GM18861 (cell line): Measurements from ENCODE around the gene SNX9.
"Not testable (repeated sequence)": the region's sequence is repeated elsewhere in the genome, so short reads cannot be mapped to it uniquely, and the experiment has no call there.

Source experiments
- ATAC-seq: cut with Tn5 transposase; IDR thresholded peaks from one replicate; pipeline ENCODE4 v1.9.1; 2021; ENCODE audit not compliant: unreplicated experiment

The SNX9 gene

DNA sequence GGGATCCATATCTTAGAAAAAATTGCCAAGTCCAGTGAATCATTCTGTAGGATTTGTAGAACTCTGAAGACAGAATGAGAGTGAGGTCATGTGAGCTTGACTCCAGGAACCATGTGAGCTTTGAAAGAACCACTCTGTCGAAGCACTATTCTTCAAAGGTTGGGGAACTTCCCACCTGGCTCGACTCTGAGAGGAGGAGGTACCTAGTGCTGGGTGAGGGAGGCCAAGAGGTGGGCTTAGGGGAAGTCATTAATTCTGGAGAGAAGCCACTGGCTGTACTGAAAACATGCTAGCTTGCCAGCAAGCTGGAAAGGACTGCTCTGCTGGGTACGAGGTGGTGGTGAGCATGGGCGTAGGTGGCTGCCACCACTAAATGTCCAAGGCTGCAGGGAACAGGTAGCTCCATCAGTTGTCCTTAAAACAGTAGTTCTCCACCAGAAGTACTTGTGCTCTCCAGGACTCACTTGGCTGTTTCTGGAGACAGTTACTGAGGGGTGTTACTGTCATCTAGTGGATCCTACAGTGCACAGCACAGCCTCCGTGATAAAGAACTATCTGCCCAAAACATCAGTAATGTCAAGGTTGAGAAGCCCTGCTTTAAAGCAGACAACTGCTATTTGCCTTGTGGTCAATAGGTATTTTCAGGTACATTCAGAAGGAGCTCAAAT lies 124.0 kb downstream of the SNX9 start:
- no peak for ATAC-seq

DNA sequence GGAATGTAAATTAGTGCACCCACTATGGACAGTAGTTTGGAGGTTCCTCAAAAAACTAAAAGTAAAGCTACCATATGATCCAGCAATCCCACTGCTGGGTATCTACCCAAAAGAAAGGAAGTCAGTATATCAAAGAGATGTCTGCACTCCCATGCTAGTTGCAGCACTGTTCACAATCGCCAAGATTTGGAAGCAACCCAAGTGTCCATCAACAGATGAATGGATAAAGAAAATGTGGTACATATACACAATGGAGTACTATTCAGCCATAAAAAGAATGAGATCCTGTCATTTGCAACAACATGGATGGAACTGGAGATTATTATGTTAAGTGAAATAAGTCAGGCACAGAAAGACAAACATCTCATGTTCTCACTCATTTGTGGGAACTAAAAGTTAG lies 127.9 kb downstream of the SNX9 start:
- ATAC-seq, result not testable (repeated sequence)

DNA sequence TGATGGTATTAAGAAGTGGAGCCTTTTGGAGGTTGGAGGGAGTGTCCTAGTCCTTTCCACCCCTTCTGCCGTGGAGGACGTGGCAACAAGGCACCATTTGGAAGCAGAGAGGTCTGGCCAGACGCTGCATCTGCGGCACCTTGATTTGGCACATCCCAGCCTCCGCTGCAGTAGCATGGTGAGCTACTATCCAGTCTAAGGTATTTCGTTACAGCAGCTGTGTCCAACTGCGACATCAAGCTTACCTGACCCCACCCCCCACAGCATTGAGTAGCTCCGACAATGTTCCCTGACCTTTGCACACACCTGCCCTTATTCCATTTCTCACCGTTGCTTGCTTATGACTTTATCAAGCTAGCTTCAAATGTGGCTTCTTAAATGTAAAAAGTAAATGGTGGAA lies 128.8 kb downstream of the SNX9 start:
- no peak for ATAC-seq

DNA sequence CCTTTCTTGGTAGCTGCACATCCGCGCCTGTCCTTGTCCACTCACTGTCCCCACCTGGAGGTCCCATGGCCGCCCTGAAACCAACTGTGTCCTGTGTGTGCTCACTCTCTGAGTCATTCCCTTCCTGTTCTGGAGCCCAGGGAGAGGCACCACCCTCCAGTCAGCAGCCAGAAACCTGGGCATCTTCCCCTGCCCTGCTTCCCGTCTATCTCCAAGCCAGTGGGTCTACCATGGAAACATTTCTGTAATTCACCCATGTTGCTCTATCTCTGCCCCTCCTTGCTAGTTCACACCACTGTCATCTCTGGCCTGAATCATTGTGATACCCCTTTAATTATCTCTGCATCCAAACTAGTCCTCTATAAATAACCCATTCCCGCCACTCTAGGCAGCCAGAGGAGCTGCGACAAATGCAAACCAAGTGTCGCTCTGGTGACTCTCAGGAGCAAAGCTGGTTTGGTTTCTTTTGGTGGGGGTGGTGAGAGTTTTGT lies 129.9 kb downstream of the SNX9 start:
- no peak for ATAC-seq

DNA sequence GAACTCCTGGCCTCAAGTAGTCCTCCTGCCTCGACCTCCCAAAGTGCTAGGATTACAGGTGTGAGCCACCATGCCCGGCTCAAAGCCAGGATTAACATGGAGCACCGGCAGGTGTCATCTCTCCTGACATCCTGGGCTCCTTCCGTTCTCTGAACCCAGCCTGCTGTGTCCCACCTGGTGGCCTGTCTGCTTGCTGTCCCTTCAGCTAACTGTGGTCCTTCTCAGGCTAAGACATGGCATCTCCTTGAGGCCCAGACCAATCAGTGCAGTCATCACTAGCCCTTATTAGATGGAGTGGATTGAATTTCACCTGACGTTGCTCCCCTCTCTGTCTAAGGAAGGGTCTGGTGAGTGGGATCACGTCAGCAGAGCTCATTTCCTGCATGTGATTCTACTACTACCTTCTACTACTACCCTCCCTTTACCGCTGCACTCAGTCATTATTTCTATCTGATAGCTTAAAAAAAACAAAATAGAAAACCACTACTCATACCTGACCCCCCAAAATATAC lies 130.6 kb downstream of the SNX9 start:
- ATAC-seq, result no peak

DNA sequence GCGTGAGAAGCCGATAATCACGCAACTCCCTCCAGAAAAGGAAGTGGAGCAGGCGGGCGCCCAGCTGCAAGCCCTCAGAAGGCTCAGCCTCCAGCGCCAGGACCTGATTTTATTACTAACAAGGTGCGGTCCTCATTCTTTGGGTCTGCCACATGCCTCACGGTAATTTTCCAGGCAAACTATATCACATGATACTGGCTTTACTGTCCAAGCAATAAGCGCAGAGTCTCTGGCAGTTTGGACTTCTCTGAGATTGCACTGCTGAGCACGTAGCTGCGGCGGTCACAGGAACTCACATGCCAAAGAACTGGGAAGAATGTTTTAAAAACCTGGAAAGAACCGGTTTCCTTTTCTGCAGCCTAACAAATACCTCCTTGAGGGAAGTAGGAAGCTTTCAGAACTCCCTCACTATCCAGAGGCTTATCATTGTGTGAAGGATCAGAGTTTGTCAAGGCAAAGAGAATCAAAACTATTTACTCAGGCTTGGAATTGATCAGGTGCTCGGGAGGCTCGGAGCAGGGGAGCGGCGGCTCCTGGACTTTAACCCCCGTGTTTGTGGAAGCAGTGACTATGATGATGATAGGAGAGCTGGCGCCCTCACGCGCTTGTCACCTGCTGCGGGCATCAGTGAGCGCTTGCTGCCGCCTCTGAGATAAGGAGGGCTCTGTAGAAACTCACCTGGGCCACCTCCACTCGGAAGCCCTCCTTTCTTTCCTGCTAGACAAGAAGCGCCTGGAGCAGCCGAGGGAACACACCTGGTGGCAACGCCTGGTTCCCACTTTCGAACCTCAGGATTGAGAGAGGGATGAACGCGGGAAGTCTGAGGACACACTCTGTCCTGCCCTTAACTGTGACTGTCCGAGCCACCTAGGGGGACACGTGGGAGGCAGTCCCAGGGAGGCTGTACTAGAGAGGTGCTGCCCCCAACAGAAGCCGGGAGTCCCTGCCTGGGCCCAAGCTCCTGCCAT lies 131.4 kb downstream of the SNX9 start:
- ATAC-seq, result no peak

DNA sequence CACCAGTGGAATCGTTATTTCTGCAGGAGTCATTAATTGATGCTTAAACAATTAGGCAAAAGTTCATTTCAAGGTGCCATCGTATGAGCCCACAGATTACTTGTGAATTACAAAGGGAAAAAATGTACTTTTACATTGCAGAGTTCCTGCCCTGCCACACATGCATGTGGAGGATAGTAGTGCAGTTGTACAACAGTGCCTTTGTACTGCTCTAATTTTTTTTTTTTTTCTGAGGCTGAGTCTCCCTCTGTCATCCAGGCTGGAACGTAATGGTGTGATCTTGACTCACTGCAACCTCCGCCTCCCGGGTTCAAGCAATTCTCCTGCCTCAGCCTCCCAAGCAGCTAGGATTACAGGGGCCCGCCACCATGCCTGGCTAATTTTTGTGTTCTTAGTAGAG lies 132.6 kb downstream of the SNX9 start:
- no peak for ATAC-seq

DNA sequence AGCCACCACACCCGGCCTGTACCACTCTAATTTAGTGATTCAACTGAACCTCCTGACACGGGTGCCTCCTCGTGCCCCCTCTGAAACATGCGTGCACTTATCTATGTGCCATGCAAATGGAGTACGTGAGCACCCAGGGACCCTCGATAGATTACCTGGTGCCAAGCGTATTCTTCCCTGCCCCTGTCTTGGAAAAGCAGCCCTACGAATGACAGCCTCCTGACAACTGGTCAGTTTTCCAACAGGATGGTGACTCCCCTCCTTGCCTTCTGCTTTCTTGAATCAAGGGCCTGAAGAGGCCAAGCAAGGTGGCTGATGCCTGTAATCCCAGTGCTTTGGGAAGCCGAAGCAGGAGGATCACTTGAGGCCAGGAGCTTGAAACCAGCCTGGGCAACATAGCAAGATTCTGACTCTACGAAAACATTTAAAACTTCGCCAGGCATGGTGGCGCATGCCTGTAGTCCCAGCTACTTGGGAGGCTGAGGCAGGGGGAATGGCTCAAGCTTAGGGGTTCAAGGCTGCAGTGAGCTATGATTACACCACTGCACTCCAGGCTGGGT lies 133.2 kb downstream of the SNX9 start:
- no peak for ATAC-seq

DNA sequence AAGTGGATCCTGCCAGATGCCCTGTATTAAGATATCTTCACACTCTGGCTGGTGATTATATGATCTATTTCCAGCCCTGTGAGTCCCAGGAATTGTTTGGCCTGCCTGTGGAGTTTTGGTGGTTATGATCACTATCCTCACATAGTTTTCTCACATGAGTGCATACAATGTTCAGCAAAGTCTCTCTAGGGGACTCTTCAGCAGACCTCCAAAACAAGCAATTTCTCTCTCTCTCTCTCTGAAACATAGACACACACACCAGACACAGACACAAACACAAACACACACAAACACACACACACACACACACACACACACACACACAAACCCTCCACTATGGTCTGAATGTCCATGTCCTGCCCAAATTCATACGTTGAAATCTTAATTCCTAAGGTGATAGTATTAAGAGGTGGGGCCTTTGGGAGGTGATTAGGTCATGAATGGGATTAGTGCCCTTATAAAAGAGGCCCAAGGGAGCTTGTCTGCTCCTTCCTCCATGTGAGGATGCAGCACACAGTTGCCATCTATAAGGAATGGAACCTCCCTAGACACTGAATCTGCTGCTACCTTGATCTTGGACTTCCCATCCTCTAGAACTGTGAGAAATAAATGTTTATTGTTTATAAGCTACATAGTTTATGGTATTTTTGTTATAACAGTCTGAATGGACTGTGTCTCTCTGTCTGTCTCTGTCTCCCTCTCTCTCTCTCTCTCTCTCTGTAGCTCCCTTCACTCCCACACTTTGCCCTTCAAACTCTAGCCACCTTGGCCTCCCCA lies 136.6 kb downstream of the SNX9 start:
- no peak for ATAC-seq

DNA sequence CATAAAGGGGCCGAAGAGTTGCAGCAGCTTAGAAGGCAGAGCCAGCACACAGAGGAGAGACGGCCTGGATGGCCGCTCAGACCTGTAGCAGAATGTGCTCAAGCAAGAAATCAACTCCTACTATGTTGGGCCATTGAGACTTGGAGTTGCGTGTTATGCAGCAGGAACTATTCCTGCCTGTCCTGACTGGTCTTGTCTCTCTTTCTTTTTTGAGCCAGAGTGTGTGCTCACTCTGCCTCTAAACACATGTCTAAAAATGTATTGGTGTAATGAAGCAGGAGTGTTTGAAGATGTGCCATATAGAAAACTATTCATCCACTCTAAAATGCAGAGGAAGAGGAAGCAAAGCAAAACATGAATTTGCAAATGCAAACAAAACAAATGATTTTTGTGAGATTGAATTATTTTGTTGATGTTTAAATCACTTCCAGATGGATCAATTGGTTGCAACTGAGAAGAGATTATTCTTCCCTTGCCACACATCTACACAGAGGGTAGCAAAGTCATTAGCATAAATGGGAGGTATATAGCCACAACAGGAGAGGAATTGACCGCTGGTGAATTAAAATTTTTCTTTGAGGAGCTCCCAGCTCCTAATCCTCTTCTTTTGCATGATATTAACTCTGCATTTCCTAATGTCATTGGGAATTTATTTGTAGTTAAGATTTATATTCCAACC lies 138.2 kb downstream of the SNX9 start:
- ATAC-seq, result no peak

DNA sequence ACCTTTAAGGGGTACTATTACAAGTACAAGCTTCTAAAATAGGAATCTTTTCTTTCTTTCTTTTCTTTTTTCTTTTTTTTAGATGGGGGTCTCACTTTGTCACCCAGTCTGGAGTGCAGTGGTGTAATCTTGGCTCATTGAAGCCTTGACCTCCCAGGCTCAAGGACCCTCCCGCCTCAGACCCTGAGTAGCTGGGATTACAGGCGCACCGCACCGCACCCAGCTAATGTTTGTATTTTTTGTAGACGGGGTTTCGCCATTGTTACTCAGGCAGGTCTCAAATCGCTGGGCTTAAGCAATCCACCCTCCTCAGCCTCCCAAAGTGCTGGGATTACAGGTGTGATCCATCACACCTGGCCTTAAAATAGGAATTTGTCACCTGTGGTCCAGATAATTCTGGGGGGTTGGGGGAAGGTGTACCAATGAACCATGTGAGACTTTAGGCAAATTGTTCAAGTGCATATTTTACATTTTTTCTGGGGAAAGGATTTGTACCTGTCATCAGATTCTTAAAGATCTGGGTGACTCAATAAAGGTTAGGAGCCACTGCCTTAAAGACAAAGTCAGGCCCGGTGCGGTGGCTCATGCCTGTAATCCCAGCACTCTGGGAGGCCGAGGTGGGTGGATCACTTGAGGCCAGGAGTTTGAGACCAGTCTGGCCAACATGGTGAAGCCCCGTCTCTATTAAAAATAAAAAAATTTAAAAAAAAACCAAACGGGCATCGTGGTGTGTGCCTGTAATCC lies 139.0 kb downstream of the SNX9 start:
- ATAC-seq, result no peak

DNA sequence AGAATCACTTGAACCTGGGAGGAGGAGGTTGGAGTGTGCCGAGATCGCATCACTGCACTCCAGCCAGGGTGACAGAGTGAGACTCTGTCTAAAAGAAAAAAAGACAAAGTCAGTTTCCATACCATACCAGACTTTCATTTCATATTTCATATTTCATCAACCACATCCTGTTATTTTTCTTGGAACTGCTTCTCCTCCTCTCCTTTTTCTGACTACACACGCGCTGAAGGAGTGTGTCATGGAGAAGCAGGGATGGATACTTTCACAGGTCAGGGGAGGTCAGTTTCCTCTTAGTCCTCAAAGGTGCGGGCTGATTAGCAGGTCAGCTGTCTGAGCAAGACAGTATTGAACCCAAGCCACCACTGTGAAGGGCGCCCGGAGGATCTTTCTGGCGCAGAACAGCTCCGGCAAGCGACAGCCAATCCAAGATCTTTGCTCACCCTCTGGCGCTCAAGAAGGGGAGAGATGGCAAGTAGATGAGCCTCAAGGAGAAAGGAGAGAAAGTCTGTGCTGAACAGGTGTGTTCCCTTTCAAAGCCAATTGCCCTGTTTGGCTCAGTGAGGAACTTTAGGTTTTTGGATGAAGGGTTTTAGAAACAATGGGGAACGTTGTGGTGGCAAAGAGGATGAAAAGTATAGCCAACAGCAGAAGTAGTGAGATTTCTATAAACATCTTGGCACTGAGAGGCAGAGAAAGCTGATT lies 139.7 kb downstream of the SNX9 start:
- ATAC-seq, result no peak

DNA sequence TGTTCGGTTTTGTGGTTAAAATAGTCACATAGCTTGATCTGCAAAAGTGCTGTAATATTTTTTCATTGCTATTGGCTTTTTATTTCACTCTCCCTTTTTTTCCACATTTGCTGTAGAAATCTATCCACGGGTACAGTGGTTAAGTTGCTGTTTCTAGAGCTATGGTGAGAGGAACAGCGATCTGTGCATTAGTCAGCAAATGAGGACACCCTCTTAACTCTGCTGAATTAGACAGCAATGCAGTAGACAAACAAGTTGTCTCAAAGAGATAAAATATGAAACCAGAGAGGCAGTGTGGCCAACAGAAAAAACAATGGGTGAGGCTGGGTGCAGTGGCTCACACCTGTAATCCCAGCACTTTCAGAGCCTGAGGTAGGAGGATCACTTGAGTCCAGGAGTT lies 141.1 kb downstream of the SNX9 start:
- no peak for ATAC-seq

DNA sequence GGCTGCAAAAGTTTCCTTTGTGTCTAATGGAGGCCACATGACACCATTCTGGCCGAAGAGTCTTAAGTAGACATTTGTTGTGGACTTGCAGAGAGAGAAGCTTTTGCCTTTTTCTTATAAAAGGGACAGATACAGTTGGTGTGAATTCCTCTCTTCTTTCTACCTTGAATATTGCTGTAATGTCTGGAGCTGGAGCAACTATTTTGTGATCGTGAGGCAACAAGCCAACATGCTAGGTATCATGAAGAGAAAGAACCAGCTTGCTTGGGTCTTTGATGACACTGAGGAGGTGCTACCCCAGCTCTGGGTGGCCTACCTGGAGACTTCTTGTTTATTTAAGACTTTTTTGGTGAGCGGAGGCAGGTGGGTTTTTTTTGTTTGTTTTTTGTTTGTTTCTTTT lies 142.3 kb downstream of the SNX9 start:
- no peak for ATAC-seq

DNA sequence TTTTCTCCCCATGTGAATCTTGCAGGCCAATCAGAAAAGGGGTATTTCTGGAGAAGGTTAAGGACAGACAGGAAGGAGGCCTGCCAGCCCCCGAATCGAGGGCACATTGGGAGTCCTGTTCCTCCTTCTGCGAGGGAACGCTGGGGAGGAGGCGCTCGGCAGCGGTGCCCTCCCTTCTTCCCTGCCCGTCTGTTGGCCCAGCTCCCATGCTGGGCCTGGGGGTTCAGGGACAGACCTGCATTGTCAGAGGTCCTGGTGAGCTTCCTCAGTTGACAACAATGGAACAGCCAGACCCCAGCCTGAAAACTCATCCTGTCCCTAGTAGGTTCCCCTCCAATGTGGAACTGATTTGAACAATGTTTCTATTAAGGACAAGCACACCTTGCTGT lies 143.5 kb downstream of the SNX9 start:
- no peak for ATAC-seq

DNA sequence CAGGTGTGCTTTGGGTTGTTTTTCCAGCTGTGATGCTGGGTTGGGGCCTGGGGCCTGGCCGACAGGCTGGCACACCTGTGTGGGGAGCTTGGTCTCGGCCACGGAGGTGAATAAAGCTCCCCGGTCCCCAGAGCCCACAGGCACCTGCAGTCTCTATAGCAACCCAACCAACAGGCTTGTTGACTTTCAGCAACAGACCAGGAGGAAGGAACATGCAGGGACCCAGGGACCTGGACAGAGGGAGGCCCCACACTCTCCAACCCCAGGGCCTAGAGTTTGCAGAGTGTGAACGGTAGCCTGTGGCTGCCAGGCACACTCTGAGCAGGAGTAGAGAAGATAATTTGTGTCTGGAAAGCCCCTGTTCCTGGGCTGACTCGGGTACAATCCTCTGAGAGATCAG lies 144.0 kb downstream of the SNX9 start:
- ATAC-seq, result no peak

DNA sequence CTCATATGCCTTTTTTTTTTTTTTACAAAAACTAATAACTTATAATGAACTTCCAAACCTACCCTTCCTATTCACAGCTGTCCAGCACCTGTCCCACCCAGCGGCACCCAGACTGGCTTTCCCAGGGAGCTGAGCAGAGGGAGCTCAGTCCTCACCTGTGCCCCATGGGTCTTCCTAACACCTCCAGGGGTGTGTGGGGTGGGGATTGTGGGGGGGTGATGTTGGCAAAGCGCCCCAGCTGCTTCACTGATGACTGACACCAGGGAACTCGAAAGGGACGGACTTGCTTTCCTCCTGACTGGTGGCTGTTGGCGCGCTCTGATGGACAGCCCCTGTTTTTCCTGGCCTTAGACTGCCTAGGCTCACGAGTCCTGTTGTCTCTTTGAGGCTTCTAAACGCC lies 144.4 kb downstream of the SNX9 start:
- no peak for ATAC-seq

DNA sequence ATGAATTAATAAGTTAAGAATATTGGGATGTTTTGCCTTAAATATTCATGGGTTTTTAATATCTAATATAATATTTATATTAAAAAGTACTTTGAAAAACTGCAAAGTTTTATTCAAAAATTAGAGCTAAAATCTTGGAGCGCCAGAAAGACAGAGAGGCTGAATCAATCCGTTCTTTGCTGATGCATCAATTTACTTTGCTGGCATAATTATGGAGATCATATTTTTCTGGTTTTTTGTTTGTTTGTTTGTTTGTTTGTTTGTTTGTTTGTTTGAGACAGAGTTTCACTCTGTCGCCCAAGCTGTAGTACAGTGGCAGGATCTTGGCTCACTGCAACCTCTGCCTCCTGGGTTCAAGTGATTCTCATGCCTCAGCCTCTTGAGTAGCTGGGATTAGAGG lies 149.1 kb downstream of the SNX9 start:
- ATAC-seq, result not testable (repeated sequence)

DNA sequence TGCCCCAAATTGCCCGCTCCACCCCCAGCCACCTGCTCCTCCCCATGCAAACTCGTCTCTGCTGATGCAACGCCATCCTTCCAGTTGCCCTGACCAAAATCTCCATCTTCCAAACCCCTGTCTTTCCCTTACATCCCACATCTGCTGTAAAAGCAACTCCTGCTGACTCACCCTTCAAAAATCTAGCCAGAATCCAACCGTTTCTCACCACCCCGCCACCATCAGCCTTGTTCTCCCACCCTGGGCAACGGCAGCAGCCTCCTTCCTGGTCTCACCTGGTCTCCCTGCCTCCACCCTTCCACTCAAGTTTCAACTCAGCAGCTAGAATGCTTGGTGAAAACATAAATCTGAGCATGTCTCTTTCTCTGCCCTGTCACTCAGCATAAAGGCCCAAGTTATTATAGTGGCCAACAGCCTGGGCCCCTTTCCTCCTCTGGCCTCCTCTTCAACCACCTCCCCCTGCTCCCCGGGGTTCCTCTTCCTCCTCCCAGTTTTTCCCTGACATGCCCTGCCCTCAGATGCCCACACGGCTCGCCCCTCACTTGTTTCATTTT lies 151.4 kb downstream of the SNX9 start:
- ATAC-seq, result no peak
